ENCODE measurements around the gene VPS35L. TPM values are rescaled to one million over a fixed set of nuclear protein-coding genes. Genes with fewer than 3 reads are reported as not detected.
A peak's percentile ranks its signal among the peaks of the same experiment; 100 is the strongest.

The VPS35L gene
- total and polyA plus RNA-seq, 2 experiments from 2014 or later, result 47.5 to 52.8 TPM

DNA sequence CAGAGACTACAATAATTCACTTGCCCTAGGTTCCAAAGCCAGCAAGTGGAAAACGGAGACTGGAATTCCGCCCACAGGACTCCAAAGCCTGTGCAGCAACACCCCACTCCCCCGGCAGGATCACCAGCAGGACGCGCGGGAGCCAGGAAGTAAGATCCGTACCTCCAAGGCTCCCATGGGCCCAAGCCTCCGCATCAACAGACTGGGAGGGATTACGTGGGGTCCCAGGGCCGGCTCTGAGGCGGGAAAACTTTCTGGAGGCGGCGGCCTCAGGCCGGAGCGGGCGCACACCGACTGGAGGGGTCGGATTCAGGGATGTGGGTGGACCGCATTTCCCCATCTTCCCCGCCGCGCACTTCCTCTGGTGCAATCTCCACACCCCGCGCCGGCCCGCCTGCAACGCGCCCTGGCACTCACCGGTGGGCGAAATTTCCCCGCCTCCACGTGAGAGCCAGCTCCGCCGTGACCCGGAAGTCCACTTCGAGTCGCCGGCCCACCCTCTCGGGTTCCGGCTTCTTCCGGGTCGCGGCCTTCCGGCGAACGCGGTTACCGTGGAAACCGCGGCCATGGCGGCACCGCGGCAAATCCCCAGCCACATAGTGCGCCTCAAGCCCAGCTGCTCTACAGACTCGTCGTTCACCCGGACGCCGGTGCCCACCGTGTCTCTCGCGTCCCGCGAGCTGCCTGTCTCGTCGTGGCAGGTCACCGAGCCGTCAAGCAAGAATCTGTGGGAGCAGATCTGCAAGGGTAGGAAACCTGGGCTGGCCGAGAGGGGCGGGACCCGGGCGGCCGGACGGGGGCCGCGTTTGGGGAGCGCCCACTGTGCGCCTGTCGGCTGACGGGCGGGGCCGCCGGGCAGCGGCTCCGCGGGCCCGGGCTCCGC is 162.5 kb downstream of the VPS35L start, which contains the start of the genes IQCK and KNOP1:
TSS of gene IQCK (plus strand) at position 531 of the 883 bp plus-strand sequence. CDS start at position 567, 36 bp downstream.
TSS of gene KNOP1 (minus strand) at position 487 of the 883 bp plus-strand sequence. CDS start 3,192 bp downstream, outside the sequence.
- DNase-seq (ENCODE audit: low spot score), result peak; percentile 94
- TF ChIP-seq EZH2 (IDR thresholded peaks at IDR 0.05; ENCODE audit: borderline replicate concordance), result no peak
- TF ChIP-seq, protein P1, sequence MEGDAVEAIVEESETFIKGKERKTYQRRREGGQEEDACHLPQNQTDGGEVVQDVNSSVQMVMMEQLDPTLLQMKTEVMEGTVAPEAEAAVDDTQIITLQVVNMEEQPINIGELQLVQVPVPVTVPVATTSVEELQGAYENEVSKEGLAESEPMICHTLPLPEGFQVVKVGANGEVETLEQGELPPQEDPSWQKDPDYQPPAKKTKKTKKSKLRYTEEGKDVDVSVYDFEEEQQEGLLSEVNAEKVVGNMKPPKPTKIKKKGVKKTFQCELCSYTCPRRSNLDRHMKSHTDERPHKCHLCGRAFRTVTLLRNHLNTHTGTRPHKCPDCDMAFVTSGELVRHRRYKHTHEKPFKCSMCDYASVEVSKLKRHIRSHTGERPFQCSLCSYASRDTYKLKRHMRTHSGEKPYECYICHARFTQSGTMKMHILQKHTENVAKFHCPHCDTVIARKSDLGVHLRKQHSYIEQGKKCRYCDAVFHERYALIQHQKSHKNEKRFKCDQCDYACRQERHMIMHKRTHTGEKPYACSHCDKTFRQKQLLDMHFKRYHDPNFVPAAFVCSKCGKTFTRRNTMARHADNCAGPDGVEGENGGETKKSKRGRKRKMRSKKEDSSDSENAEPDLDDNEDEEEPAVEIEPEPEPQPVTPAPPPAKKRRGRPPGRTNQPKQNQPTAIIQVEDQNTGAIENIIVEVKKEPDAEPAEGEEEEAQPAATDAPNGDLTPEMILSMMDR (IDR thresholded peaks at IDR 0.05; ENCODE audit: poor library complexity), result peak; percentile 4
- peak within 1 kb of the TSS; percentile 96 for H2AFZ ChIP-seq
- under 1% methylated on average over 71 of the region's 88 CpGs for WGBS (ENCODE audit: low lambda C conversion rate, missing lambda C conversion rate)
- H3K27me3 ChIP-seq, result no peaks in the 10 kb centered on the region
- no peaks in the 10 kb centered on the region for H3K9me3 ChIP-seq (ENCODE audit: low read depth)
- peak within 1 kb of the TSS; percentile 82 for H3K27ac ChIP-seq
- H3K4me2 ChIP-seq, result peak within 1 kb of the TSS; percentile 91
- peaks cover 18% of the 10 kb centered on the region for H3K4me1 ChIP-seq (ENCODE audit: insufficient read depth)
- H3K36me3 ChIP-seq (replicated peaks; ENCODE audit: insufficient read depth, low read depth), result no peaks in the 10 kb centered on the region
- peaks cover 63% of the 10 kb centered on the region for H3K79me2 ChIP-seq
- no peaks in the 10 kb centered on the region for H3K9me2 ChIP-seq (replicated peaks; ENCODE audit: insufficient read depth)
- peak within 1 kb of the TSS; percentile 96 for H3K4me3 ChIP-seq
- H4K20me1 ChIP-seq (ENCODE audit: insufficient read depth, poor library complexity, severe bottlenecking), result no peaks in the 10 kb centered on the region

DNA sequence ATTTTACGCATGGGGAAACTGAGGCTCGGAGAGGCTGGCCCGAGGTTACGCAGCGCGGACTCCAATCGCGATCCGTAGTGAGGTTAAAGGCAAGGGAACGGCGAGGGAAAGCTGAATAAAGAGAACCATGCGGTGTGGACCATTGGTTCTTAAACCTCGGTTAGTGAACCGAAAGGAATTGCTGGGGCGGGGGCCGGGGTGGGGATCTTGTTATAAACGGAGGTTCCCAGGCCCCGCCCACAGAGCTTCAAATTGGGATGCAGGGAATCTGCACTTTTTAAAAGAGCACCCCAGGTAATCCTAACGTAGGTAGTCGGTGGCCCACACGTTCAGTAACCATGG is 163.1 kb downstream of the VPS35L start:
- DNase-seq (ENCODE audit: low spot score), result peak; percentile 37
- peak overlapping the region; percentile 82 for H3K27ac ChIP-seq
- peaks cover 58% of the 10 kb centered on the region for H3K79me2 ChIP-seq

DNA sequence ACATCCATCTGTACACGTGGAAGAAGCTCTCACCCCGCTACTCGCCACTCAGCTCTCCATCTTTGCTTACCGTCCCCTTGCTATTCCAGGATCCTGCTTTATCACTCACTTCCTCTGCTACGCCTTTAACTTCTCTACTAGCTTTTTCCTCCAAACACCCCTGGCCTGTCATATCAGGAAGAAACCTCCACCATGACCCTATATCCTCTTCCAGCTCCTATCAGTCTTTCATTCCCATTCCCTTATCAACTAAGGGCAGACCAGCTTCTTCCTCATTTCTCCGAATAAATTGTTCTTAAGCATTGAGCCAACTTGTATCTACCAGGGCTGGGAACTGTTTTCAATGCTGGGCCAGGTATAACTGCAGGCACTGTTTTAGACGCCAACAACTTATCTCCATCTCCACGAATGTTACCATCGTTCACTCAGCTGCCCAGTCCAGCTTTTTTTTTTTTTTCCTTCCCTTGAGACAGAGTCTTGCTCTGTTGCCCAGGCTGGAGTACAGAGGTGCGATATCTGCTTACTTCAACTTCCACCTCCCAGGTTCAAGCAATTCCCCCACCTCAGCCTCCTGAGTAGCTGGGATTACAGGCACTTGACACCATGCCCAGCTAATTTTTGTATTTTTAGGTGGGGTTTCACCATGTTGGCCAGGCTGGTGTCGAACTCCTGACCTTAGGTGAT is 166.9 kb downstream of the VPS35L start:
- Histone ChIP-seq H3K36me3 (replicated peaks; ENCODE audit: insufficient read depth, low read depth) (no peaks in the 10 kb centered on the region), H3K9me3 (ENCODE audit: low read depth) (no peaks in the 10 kb centered on the region), H3K4me3 (no peak overlapping the region), H3K4me1 (ENCODE audit: insufficient read depth) (peaks cover 3% of the 10 kb centered on the region), H4K20me1 (ENCODE audit: insufficient read depth, poor library complexity, severe bottlenecking) (no peaks in the 10 kb centered on the region), H2AFZ (no peak overlapping the region), H3K79me2 (peaks cover 22% of the 10 kb centered on the region), H3K4me2 (no peak overlapping the region), H3K27me3 (no peaks in the 10 kb centered on the region), H3K27ac (no peak overlapping the region), H3K9me2 (replicated peaks; ENCODE audit: insufficient read depth) (no peaks in the 10 kb centered on the region)
- TF ChIP-seq EZH2phosphoT487 (IDR thresholded peaks at IDR 0.05; ENCODE audit: low read depth, severe bottlenecking, unreplicated experiment) (no peak), EZH2 (IDR thresholded peaks at IDR 0.05; ENCODE audit: borderline replicate concordance) (no peak)
- TF ChIP-seq, protein P1 (IDR thresholded peaks at IDR 0.05; ENCODE audit: poor library complexity), result no peak
- 86% methylated on average over 11 of the region's 11 CpGs for WGBS (ENCODE audit: low lambda C conversion rate, missing lambda C conversion rate)
- DNase-seq (ENCODE audit: low spot score), result no peak

More for the DNA sequence above, 163.1 kb downstream of the VPS35L start:
- WGBS (ENCODE audit: low lambda C conversion rate, missing lambda C conversion rate), result under 1% methylated on average over 21 of the region's 21 CpGs
- peaks cover 18% of the 10 kb centered on the region for H3K4me1 ChIP-seq (ENCODE audit: insufficient read depth)
- no peaks in the 10 kb centered on the region for H4K20me1 ChIP-seq (ENCODE audit: insufficient read depth, poor library complexity, severe bottlenecking)
- no peaks in the 10 kb centered on the region for H3K9me3 ChIP-seq (ENCODE audit: low read depth)
- peak overlapping the region; percentile 96 for H3K4me3 ChIP-seq
- H2AFZ ChIP-seq, result peak overlapping the region; percentile 96
- no peaks in the 10 kb centered on the region for H3K9me2 ChIP-seq (replicated peaks; ENCODE audit: insufficient read depth)
- H3K36me3 ChIP-seq (replicated peaks; ENCODE audit: insufficient read depth, low read depth), result no peaks in the 10 kb centered on the region
- H3K27me3 ChIP-seq, result no peaks in the 10 kb centered on the region
- TF ChIP-seq EZH2 (IDR thresholded peaks at IDR 0.05; ENCODE audit: borderline replicate concordance) (no peak), EZH2phosphoT487 (IDR thresholded peaks at IDR 0.05; ENCODE audit: low read depth, severe bottlenecking, unreplicated experiment) (no peak)
- TF ChIP-seq, protein P1 (IDR thresholded peaks at IDR 0.05; ENCODE audit: poor library complexity), result no peak
- H3K4me2 ChIP-seq, result peak overlapping the region; percentile 91

All from hepatocyte (in vitro differentiated cells).